SK-N-SH (cell line): ENCODE results near the gene SMARCC2.

Experiments used
- RAD21 ChIP-seq: IDR thresholded peaks from 2 replicates; pipeline ENCODE4 v1.6.1; 2012; ENCODE audit warnings: mild to moderate bottlenecking, low read length
- TF ChIP-seq, protein P1 (sequence below): IDR thresholded peaks from 2 replicates; pipeline ENCODE4 v1.6.1; 2012; ENCODE audit warnings: mild to moderate bottlenecking, low read depth, low read length, moderate library complexity

GRCh38 chr12:56220611-56221231 is 31.4 kb upstream of the SMARCC2 start:
- TF ChIP-seq, protein P1, sequence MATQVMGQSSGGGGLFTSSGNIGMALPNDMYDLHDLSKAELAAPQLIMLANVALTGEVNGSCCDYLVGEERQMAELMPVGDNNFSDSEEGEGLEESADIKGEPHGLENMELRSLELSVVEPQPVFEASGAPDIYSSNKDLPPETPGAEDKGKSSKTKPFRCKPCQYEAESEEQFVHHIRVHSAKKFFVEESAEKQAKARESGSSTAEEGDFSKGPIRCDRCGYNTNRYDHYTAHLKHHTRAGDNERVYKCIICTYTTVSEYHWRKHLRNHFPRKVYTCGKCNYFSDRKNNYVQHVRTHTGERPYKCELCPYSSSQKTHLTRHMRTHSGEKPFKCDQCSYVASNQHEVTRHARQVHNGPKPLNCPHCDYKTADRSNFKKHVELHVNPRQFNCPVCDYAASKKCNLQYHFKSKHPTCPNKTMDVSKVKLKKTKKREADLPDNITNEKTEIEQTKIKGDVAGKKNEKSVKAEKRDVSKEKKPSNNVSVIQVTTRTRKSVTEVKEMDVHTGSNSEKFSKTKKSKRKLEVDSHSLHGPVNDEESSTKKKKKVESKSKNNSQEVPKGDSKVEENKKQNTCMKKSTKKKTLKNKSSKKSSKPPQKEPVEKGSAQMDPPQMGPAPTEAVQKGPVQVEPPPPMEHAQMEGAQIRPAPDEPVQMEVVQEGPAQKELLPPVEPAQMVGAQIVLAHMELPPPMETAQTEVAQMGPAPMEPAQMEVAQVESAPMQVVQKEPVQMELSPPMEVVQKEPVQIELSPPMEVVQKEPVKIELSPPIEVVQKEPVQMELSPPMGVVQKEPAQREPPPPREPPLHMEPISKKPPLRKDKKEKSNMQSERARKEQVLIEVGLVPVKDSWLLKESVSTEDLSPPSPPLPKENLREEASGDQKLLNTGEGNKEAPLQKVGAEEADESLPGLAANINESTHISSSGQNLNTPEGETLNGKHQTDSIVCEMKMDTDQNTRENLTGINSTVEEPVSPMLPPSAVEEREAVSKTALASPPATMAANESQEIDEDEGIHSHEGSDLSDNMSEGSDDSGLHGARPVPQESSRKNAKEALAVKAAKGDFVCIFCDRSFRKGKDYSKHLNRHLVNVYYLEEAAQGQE, result no peak
- TF ChIP-seq RAD21, result no peak
